ENCODE data around the gene GPR155.
A peak's percentile ranks its signal among the peaks of the same experiment; 100 is the strongest.
"Not testable (repeated sequence)": the region's sequence is repeated elsewhere in the genome, so short reads cannot be mapped to it uniquely, and the experiment has no call there.

Gene GPR155

DNA sequence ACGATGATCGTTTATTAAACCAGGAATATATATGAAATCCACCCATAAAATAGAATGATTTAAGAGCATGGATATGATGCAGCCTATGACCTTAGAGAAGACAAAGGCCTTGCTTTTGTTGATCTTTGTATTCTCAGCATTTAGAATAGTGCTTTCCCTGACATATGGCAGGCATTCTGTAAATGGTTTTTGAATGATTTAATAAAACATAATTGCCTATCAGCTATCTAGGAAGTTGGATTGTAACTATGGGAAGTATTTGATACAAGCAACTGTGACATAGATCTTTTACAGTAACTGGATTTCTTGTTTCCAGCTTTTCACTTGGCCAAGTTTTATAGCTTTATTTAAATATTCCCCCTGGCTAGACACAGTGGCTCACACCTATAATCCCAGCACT is 5.1 kb upstream of the GPR155 start:
- no peak overlapping the region for H3K4me3 ChIP-seq (ENCODE audit: low read length)

DNA sequence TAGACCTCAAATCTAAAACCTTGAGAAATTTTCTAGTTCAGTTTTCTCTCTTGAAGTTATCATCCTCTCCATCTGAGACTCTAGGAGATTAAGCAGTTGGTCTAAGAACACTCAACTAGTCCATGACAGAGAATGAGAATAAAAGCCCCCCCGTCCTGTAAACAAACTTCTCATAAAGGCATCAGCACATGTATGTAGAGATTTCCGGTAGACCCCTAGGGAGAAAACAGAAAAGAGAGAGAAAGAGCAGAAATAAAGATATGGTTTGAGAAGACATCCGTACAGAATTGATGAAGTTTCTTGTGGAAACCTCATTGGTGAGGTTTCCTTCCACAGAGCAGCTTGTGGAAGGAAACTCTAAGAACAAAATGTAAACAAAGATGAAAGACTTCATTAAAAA is 3.2 kb upstream of the GPR155 start:
- TF ChIP-seq, protein P1, sequence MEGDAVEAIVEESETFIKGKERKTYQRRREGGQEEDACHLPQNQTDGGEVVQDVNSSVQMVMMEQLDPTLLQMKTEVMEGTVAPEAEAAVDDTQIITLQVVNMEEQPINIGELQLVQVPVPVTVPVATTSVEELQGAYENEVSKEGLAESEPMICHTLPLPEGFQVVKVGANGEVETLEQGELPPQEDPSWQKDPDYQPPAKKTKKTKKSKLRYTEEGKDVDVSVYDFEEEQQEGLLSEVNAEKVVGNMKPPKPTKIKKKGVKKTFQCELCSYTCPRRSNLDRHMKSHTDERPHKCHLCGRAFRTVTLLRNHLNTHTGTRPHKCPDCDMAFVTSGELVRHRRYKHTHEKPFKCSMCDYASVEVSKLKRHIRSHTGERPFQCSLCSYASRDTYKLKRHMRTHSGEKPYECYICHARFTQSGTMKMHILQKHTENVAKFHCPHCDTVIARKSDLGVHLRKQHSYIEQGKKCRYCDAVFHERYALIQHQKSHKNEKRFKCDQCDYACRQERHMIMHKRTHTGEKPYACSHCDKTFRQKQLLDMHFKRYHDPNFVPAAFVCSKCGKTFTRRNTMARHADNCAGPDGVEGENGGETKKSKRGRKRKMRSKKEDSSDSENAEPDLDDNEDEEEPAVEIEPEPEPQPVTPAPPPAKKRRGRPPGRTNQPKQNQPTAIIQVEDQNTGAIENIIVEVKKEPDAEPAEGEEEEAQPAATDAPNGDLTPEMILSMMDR (conservative IDR thresholded peaks at IDR 0.05; ENCODE audit: low read depth, low read length) = no peak
- H3K4me3 ChIP-seq (ENCODE audit: low read length) = no peak overlapping the region
- DNase-seq (ENCODE audit: low read depth) = no peak

More for the DNA sequence above, 5.1 kb upstream of the GPR155 start:
- TF ChIP-seq, protein P1 (conservative IDR thresholded peaks at IDR 0.05; ENCODE audit: low read depth, low read length) = no peak
- no peak for DNase-seq (ENCODE audit: low read depth)

DNA sequence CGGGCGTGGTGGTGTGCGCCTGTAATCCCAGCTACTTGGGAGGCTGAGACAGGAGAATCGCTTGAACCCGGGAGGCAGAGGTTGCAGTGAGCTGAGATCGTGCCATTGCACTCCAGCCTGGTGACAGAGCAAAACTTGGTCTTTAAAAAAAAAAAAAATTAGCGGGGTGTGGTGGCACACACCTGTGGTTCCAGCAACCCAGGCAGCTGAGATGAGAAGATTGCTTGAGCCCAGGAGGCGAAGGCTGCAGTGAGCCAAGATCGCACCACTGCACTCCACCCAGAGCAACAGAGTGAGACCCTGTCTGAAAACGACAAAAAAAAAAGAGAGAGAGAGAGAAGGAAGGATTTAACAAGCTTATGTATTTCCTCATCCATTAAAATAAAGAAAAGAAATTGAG is 2.7 kb upstream of the GPR155 start:
- not testable (repeated sequence) for DNase-seq (ENCODE audit: low read depth); H3K4me3 ChIP-seq (ENCODE audit: low read length)

DNA sequence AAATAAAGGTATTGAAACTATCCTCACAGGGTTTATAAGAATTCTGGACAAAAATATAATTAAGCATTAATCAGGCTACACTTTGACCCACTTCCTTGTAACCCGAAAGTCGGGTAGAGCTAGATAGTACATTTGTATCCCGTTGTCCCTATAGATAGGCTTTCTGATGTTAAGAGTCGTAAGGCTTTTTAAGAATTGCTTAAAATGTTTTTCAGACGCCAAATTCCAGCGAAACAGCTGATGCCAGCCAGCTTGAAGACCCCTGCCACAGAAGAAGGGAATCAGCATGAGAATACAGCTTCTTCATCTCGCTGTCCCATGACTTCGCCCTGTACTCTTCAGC is 962 bp upstream of the GPR155 start:
- TF ChIP-seq, protein P1 (conservative IDR thresholded peaks at IDR 0.05; ENCODE audit: low read depth, low read length) = no peak
- peak overlapping the region; percentile 82 for H3K4me3 ChIP-seq (ENCODE audit: low read length)
- no peak for DNase-seq (ENCODE audit: low read depth)

DNA sequence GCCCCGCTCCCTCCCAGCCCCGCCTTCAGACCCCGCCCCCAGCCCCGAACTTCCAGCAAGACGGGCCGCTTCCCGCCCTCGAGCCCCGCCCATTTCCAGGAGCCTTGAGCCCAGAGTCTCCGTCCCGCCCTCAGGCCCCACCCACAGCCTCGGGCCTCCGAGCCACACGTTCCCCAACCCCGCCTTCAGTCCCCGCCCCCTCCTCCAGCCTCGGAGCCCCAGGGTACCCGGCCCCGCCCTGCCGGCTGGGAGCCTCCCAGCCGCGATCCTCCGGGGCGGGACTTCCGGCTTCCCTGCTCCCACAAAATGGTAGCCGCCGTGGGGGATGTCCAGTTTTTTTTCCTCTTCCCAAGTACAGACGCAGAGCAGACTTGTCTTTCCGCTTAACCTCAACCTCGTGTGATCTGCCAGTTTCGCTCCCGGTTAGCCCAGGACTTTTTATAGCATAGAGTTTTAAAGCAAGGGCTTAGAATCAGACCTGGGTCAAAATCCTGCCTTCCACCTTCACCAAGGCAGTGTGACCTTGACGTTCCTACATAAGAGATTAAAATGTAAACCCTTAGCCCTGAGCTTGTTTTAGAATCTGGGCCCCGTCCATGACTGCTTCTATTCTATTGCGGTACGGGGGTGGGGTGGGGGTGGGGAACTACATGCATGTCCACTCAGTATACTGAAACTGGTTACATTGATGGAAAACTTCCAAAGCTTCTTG is 435 bp upstream of the GPR155 start:
- peak; percentile 89 for DNase-seq (ENCODE audit: low read depth)
- H3K4me3 ChIP-seq (ENCODE audit: low read length) = peak overlapping the region; percentile 82
- TF ChIP-seq, protein P1 (conservative IDR thresholded peaks at IDR 0.05; ENCODE audit: low read depth, low read length) = no peak

DNA sequence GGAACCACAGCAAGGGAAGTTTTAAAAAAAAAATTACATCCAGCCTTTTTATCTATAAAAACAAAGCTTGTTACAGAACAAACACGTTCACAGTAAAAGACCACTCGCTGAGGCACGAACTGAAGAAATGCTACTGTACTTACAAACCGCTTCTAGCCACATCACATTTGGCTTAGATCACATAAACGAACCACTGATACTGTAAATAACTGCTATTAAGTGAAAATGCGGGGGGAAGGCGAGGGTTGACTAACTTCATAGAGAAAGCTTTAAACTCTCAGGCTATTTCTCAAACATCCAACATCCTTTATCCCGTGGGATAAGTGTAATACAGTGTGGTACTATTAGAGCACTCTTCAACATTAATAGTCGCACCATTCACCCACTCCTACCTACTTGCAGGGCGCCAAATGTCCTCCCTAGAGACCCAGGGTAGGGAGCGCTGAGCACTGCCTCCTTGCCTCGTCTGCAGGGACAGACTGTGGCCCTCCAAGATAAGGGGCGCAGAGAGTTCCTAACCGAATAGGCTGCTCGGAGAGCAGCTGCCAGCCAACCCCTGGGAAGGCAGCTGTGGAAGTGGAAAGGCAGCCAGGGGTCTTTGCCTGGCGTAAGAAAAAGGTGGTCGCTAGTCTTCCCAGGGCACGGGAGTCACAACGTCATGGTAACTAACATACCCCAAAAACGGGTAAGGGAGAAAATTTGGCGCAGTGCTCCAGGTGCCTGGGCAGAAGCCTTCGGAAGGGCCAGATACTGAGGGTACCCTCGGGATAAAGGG is 854 bp downstream of the GPR155 start:
- H3K4me3 ChIP-seq (ENCODE audit: low read length) = peak overlapping the region; percentile 78
- DNase-seq (ENCODE audit: low read depth) = no peak
- TF ChIP-seq, protein P1 (conservative IDR thresholded peaks at IDR 0.05; ENCODE audit: low read depth, low read length) = no peak

DNA sequence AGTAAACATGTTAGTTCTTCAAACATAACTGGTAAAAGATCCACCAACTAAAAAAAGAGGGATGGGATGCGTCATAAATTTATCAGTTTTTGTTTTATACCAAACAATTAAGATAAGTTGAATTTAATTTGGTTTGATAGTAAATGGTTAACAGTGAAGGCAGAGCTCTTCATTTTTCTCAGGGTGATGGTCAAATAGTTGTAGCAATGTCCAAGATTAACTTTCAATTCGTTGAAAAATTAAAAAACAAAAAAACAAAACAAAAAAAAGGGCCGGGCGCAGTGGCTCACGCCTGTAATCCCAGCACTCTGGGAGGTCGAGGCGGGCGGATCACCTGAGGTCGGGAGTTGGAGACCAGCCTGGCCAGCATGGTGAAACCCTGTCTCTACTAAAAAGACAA is 1.8 kb downstream of the GPR155 start:
- DNase-seq (ENCODE audit: low read depth); H3K4me3 ChIP-seq (ENCODE audit: low read length): not testable (repeated sequence)

DNA sequence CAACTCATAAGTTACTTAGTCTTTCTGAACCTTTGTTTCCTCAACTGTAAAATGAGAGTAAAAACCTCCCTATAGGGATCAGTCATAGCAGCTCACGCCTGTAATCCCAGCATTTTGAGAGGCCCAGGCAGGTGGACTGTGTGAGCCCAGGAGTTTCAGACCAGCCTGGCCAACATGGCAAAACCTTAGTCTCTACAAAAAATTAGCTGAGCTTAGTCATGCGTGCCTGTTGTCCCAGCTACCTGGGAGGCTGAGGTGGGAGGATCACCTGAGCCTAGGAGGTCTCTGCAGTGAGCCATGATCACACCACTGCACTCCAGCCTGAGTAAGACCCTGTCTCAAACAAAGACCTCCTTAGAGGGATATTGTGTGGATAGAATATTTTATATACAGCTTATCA is 2.3 kb downstream of the GPR155 start:
- no peak for DNase-seq (ENCODE audit: low read depth)
- TF ChIP-seq, protein P1 (conservative IDR thresholded peaks at IDR 0.05; ENCODE audit: low read depth, low read length) = no peak
- no peak overlapping the region for H3K4me3 ChIP-seq (ENCODE audit: low read length)
